ENCODE data around the gene FGFRL1.

The FGFRL1 gene

GRCh38 chr4:1024882-1025545 is 13.6 kb downstream of the FGFRL1 start:
- DNase-seq: no peak

GRCh38 chr4:1026115-1026514 is 14.7 kb downstream of the FGFRL1 start:
- no peak for DNase-seq

GRCh38 chr4:1027219-1027914 is 15.9 kb downstream of the FGFRL1 start:
- no peak for DNase-seq

GRCh38 chr4:1027915-1028238 is 16.5 kb downstream of the FGFRL1 start:
- DNase-seq: no peak

- DNase-seq: no peak
Observed at GRCh38 chr4:1028574-1029220, 17.3 kb downstream of the FGFRL1 start.

GRCh38 chr4:1029529-1029928 is 18.1 kb downstream of the FGFRL1 start:
- no peak for DNase-seq

- no peak for DNase-seq
Observed at GRCh38 chr4:1030031-1030430, 18.6 kb downstream of the FGFRL1 start.

GRCh38 chr4:1030559-1030958 is 19.1 kb downstream of the FGFRL1 start:
- no peak for DNase-seq

- DNase-seq: no peak
Observed at GRCh38 chr4:1031346-1031745, 19.9 kb downstream of the FGFRL1 start.

GRCh38 chr4:1031956-1032795 is 20.8 kb downstream of the FGFRL1 start:
- DNase-seq: no peak

GRCh38 chr4:1032861-1033260 is 21.4 kb downstream of the FGFRL1 start:
- no peak for DNase-seq

- no peak for DNase-seq
Observed at GRCh38 chr4:1033840-1034551, 22.6 kb downstream of the FGFRL1 start.

- no peak for DNase-seq
Observed at GRCh38 chr4:1035510-1035909, 24.1 kb downstream of the FGFRL1 start.

GRCh38 chr4:1036095-1036494 is 24.7 kb downstream of the FGFRL1 start:
- DNase-seq: no peak

GRCh38 chr4:1036976-1037810 is 25.8 kb downstream of the FGFRL1 start:
- DNase-seq: no peak

GRCh38 chr4:1038948-1039492 is 27.6 kb downstream of the FGFRL1 start:
- DNase-seq: no peak

- no peak for DNase-seq
Observed at GRCh38 chr4:1039493-1040343, 28.3 kb downstream of the FGFRL1 start.

GRCh38 chr4:1040344-1041146 is 29.1 kb downstream of the FGFRL1 start:
- no peak for DNase-seq

GRCh38 chr4:1041147-1041935 is 29.9 kb downstream of the FGFRL1 start:
- no peak for DNase-seq

Measured in DMS79 (cell line).